HG03432 (cell line): ENCODE measurements around the gene DUSP14.
"Not testable (repeated sequence)": the region's sequence is repeated elsewhere in the genome, so short reads cannot be mapped to it uniquely, and the experiment has no call there.

Experiments
- ATAC-seq: cut with Tn5 transposase; IDR thresholded peaks from one replicate; pipeline ENCODE4 v1.9.1; 2021; ENCODE audit warnings: mild to moderate bottlenecking, moderate library complexity; ENCODE audit not compliant: unreplicated experiment

DUSP14 gene

GRCh38 chr17:37483311-37484039 lies 6.2 kb upstream of the DUSP14 start:
- ATAC-seq: no peak

- no peak for ATAC-seq
Observed at GRCh38 chr17:37485938-37486570, 3.6 kb upstream of the DUSP14 start.

DNA sequence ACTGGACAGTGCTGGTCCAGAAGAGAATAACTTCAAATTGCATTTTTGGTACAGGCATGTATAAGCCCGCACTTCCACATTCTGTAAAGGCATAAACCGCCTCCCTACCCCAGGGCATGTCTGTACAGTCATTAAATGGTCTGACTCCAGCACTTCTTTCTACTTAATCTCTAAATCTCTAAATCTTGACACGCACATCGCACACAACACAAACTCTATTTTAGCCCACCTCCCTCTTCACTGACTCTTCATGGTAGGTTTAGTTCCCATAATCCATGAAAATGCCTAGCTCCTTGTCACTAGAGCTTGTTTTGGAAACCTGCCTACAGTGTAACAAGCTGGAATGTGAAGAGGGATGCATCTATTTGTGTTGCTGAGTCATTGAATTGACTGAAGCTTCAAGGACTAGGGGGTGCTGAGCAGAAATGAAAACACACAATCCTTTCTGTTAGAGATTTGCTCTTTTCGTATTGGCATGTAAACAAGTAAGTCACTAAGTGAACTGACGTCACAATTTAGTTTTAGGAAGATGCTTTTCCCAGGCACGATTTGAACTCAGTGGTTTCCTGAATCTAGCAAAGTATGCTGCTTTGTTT lies 1.6 kb upstream of the DUSP14 start:
- no peak for ATAC-seq

DNA sequence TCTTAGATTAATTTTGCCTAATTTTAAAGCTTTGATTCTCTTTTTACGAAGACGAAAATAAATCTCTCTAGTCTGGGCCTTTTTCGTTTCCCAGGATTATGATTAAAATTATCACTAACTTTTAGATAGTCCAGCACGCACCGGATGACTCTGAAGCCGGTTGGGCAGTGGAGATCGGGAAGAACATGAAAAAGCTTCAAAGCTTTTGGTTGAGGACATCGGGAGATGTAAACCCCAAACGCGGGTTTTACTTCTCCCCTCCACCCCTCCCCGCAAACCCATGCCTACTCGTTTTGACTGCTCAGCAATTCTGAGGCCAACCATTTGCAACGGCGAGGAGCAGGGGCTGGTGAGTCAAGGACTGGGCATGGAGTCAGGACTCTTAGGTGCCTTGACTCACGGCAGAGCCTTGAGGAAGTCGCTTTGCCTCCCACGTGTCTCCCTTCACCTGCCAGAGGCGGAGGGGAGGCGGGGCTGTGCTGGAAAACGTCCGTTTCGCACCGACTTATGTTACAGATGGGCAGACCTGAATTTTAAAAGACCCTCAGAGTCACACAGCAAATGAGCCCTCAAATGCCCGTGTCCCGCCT lies 989 bp upstream of the DUSP14 start:
- ATAC-seq: peak; percentile 31

DNA sequence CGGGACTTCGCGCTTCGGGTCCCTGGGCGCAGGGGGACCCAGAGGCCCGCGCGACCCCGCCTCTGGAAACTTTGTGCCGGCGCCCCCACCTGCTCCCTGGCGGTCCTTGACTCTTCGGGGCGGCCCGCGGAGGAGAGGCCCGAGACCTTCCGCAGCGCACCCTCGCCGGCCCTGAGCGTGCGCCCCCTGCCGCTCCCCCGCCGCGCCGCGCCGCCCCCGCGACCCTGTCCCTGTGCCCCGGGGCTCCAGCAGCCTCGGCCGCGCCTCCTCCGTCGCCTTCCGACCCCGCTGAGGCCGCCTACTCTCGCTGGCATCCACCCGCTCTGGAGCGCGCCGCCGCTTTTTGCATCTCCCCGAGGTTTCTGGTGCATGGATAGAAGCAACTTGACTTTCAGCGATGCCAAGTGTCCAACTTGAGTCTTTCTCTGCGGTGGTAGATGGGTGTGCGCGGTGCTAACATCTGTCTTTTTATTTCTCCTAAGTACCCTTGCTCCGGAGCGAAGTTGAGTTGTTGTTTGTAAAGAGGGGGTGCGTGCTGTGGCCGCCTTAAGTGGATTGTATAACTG lies 414 bp downstream of the DUSP14 start:
- ATAC-seq: peak; percentile 51

GRCh38 chr17:37490638-37491614 lies 1.2 kb downstream of the DUSP14 start:
- no peak for ATAC-seq

DNA sequence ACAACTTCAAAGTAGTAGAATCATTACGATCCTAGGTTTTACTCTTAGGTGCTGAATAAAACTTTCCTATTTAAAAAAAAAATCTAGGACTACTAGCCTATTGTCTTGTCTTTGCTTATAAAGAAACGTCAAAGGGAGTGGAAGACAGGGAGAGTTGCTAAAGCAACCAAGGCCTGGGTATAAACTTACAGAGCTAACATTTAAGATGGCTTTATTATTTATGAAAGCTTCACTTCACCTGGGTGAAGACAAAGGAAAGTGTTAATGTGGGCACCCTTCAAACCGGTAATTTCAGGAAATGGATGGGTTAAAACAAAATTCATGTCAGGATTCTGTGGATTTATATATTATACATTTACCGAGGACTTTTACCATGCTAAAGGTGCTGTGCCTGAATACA lies 2.5 kb downstream of the DUSP14 start:
- ATAC-seq: no peak

DNA sequence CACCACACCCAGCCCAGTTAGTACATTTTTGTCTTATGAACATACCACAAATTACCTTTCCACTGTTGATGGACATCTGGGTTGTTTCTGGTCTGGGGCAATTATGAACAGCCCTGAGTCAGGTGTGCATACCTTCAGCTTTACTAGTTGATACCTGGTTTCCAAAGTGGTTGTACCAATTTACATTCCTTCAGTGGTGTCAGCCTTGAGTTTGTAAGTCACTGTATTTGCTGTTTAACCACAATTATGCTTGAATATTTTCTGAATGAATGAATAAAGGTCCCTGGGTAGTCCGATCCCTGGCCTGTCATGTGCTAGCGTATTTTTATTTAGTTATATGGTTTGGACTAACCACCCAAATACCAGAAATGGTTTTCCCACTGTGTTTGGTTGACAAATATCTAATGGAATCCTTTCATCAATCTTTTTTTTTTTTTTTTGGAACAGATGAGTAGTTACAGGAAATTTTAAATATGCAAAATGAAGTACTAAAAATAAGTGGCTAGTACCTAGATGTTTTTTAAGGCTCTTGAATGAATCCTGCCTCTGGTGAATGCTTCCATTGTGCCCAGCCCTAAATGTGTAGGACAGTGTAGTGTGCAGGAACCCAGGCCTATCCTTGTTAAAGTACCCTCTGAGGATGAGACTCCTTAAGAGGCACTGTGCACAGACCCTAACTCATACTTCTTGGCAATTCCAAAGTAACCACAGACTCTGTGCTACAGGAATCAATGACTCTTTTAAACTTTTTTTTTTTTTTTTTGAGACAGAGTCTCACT lies 3.7 kb downstream of the DUSP14 start:
- ATAC-seq: no peak

- ATAC-seq: no peak
Observed at GRCh38 chr17:37494401-37494831, 4.7 kb downstream of the DUSP14 start.

DNA sequence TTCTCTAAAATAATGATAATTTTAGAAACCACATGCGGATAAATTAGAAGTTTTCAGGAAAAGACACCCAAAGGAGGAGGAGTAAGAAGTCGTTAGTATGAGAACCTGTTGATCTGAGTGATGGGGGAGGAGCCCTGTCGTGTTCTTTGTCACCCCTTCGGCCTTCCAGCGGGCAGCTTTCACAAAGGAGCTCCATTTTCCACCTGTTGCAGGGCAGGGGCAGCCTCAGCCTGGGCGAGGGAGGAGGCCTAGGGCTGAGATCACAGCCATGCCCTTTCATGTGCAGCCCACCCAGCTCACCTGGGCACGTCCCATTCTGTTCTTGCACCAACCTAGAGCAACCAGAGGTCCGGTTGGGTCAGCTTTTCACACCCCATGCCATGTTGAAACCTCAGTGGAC lies 5.3 kb downstream of the DUSP14 start:
- ATAC-seq: no peak

DNA sequence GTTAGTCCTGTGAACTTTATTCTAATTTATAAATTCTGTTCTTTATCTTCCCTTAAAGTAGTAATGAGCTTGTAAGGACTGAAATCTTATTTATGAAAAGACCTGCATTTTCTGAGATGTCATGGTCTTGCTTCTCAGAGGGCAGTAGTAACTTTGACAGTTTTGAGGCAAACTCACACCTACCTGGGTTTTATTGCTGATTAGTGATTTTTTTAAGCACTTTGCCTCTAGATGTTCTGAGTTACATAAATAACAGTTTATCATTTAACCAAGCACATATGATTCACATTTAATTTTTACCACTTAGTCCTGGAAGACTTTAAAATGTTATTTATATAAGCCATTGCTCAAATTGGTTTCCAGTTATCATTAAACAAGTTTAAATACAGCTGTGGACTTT lies 10.7 kb downstream of the DUSP14 start:
- no peak for ATAC-seq

DNA sequence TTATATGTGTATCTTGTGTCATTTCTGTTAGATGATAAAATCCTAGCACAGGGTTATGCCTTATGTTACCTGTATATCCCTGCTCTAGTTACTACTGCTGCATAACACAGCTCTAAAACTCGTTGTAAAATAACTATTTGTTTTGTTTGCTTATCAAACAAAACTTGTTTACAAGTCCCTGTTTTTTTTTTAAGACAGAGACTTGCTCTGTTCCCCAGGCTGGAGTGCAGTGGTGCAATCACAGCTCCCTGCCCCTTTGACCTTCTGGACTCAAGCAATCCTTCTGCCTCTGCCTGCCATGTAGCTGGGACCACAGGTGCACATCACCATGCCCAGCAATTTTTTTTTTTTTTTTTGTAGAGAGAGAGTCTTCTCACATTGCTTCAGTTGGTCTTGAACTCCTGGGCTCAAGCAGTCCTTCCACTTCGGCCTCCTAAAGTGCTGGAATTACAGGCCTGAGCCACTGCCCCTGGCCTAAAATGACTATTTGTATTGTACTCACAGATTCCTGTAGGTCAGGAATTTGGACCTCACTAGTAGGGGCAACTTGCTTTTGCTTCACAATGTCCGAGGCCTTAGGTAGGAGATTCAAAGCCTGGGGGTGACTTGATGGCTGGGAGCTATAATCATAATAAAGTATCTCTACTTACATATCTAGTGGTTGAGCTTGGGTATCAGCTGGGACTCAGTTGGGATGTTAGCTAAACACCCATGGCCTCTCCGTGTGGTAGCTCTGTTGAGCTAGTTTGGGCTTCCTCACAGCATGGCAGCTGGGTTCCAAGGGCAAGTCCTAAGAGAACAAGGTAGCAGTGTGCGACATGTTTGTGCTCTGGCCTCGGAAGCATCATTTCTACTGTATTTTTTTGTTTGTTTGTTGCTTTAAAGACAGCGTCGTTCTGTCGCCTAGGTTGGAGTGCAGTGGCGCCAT lies 12.6 kb downstream of the DUSP14 start:
- ATAC-seq: no peak

GRCh38 chr17:37503148-37503547 lies 13.5 kb downstream of the DUSP14 start:
- ATAC-seq: no peak

GRCh38 chr17:37505333-37505732 lies 15.6 kb downstream of the DUSP14 start:
- no peak for ATAC-seq

GRCh38 chr17:37506678-37507077 lies 17.0 kb downstream of the DUSP14 start:
- no peak for ATAC-seq

GRCh38 chr17:37507111-37507510 lies 17.4 kb downstream of the DUSP14 start:
- ATAC-seq: no peak

DNA sequence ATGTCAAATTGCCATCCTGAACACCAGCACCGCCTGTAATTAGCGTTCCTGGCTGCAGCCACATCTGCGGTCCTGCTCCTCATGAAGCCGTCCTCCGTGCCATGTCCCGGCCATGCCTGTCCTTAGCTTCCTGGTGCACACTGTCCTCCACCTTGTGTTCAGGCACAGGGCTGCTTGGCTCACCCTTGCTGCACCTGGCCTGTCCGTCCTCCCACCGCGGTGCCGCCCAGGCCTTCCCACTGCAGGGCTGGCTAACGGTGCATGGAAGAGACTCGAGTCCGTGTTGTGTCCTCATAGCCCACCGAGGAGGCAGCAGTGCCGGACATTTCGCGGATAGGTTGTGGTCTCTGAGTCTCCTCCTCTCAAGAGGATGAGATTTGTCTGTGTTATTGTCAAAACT lies 20.4 kb downstream of the DUSP14 start:
- ATAC-seq: no peak

DNA sequence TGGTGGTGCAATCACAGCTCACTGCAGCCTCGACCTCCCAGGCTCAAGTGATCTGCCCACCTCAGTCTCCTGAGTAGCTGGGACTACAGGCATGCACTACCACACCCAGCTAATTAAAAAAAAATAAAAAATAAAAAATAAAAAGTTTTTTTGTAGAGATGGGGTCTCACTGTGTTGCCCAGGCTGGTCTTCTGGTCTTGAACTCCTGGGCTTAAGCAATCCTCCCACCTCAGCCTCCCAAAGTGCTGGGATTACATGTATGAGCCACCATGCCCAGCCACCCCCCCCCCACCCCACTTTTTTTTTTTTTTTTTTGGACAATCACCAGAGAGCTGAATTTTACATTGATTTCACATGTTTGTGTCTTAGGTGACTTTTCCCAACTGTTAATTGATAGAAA lies 22.0 kb downstream of the DUSP14 start:
- ATAC-seq: not testable (repeated sequence)
